HepG2 (cell line): ENCODE measurements around the gene LHX1. TPM values are rescaled to one million over a fixed set of nuclear protein-coding genes. Genes with fewer than 3 reads are reported as not detected.
A peak's percentile ranks its signal among the peaks of the same experiment; 100 is the strongest.

Experiments used
- ARID2 ChIP-seq: sonication (generic); formaldehyde crosslinking; IDR thresholded peaks from 2 replicates; pipeline ENCODE4 v1.8.1; 2022; ENCODE audit warnings: mild to moderate bottlenecking, missing genetic modification reagents, borderline replicate concordance
- BORCS8-MEF2B ChIP-seq: sonication (generic); formaldehyde crosslinking; IDR thresholded peaks from 2 replicates; pipeline ENCODE4 v1.8.0; 2022; ENCODE audit warnings: mild to moderate bottlenecking, missing genetic modification reagents
- CC2D1A ChIP-seq: sonication (generic); formaldehyde crosslinking; IDR thresholded peaks from 2 replicates; pipeline ENCODE4 v1.8.1; 2023; ENCODE audit warnings: mild to moderate bottlenecking, missing genetic modification reagents
- HDAC2 ChIP-seq: sonication (generic); formaldehyde crosslinking; IDR thresholded peaks from 2 replicates; pipeline ENCODE4 v1.4.0; 2020; ENCODE audit warnings: missing genetic modification reagents
- HOXA7 ChIP-seq: sonication (generic); formaldehyde crosslinking; IDR thresholded peaks from 2 replicates; pipeline ENCODE4 v1.8.1; 2022; ENCODE audit warnings: mild to moderate bottlenecking, missing genetic modification reagents, moderate library complexity
- KAT2B ChIP-seq: fragments of 150-350 bp; IDR thresholded peaks from 2 replicates; pipeline ENCODE4 v1.6.1; 2014; ENCODE audit warnings: low read depth, low read length, borderline replicate concordance
- MTF1 ChIP-seq: sonication (generic); formaldehyde crosslinking; IDR thresholded peaks from 2 replicates; pipeline ENCODE4 v1.5.0; 2020; ENCODE audit warnings: missing genetic modification reagents
- NKX3-1 ChIP-seq: sonication (generic); formaldehyde crosslinking; IDR thresholded peaks from 2 replicates; pipeline ENCODE4 v1.5.0; 2020; ENCODE audit warnings: missing genetic modification reagents
- U2AF1 ChIP-seq: fragments of 200-400 bp; formaldehyde crosslinking; optimal IDR thresholded peaks from 2 replicates; pipeline ENCODE3; 2017; ENCODE audit warnings: mild to moderate bottlenecking, low read depth, low read length
- ZIK1 ChIP-seq: sonication (generic); formaldehyde crosslinking; IDR thresholded peaks from 2 replicates; pipeline ENCODE4 v1.5.0; 2020; ENCODE audit warnings: mild to moderate bottlenecking, low read depth, missing genetic modification reagents, borderline replicate concordance
- ZNF207 ChIP-seq: fragments of 450-650 bp; IDR thresholded peaks from 2 replicates; pipeline ENCODE4 v1.6.1; 2016; ENCODE audit warnings: antibody characterized with exemption, borderline replicate concordance
- ZNF256 ChIP-seq: sonication (generic); formaldehyde crosslinking; conservative IDR thresholded peaks from 2 replicates; pipeline ENCODE4 v1.4.0; 2020; ENCODE audit warnings: missing genetic modification reagents
- ZNF331 ChIP-seq: sonication (generic); formaldehyde crosslinking; IDR thresholded peaks from 2 replicates; pipeline ENCODE4 v1.4.0; 2020; ENCODE audit warnings: missing genetic modification reagents
- ZNF468 ChIP-seq: sonication (generic); formaldehyde crosslinking; IDR thresholded peaks from 2 replicates; pipeline ENCODE4 v1.8.0; 2022; ENCODE audit warnings: mild to moderate bottlenecking, moderate library complexity, missing genetic modification reagents
- ZNF564 ChIP-seq: sonication (generic); formaldehyde crosslinking; IDR thresholded peaks from 2 replicates; pipeline ENCODE4 v1.8.1; 2023; ENCODE audit warnings: mild to moderate bottlenecking, missing genetic modification reagents
- ZNF607 ChIP-seq: sonication (generic); formaldehyde crosslinking; IDR thresholded peaks from 2 replicates; pipeline ENCODE4 v1.5.1; 2020; ENCODE audit warnings: missing genetic modification reagents, mild to moderate bottlenecking, borderline replicate concordance
- ZNF737 ChIP-seq: sonication (generic); formaldehyde crosslinking; IDR thresholded peaks from 2 replicates; pipeline ENCODE4 v1.5.0; 2020; ENCODE audit warnings: missing genetic modification reagents, mild to moderate bottlenecking, borderline replicate concordance
- ZNF747 ChIP-seq: sonication (generic); formaldehyde crosslinking; IDR thresholded peaks from 2 replicates; pipeline ENCODE4 v1.8.1; 2023; ENCODE audit warnings: missing genetic modification reagents, mild to moderate bottlenecking, borderline replicate concordance
- ZNF790 ChIP-seq: sonication (generic); formaldehyde crosslinking; IDR thresholded peaks from 2 replicates; pipeline ENCODE4 v1.8.0; 2022; ENCODE audit warnings: missing genetic modification reagents, mild to moderate bottlenecking, borderline replicate concordance
- ZNF850 ChIP-seq: sonication (generic); formaldehyde crosslinking; conservative IDR thresholded peaks from 2 replicates; pipeline ENCODE4 v1.9.0; 2021; ENCODE audit warnings: mild to moderate bottlenecking, missing genetic modification reagents
- polyA plus RNA-seq, 8 experiments: library from polyadenylated mRNA; depleted of rRNA in 3 of 8; stranded (reverse) in 7 of 8; unstranded in 1 of 8; fragments of >200 nt; fragmentation: Illumina TruSeq in 4 of 8; extraction: Trizol in 4 of 8; gene quantifications; 2 replicates each; pipeline versions ENCODE4 v1.2.1 to v1.2.3, GENCODE V29; 2011 to 2016; ENCODE audit warnings: low read depth in 4 of 8, missing spikeins in 1 of 8, mixed read lengths in 1 of 8; ENCODE audit not compliant: insufficient read depth in 1 of 8
- total RNA-seq, 5 experiments: library from RNA; depleted of rRNA; stranded (reverse); fragments of >200 nt; fragmentation: Illumina TruSeq; extraction: Trizol; gene quantifications; 2 replicates each; pipeline ENCODE4 v1.2.3, GENCODE V29; 2016; ENCODE audit warnings: low read depth in 1 of 5
- TF ChIP-seq, protein P1 (sequence below): sonication (generic); formaldehyde crosslinking; IDR thresholded peaks from 2 replicates; pipeline ENCODE4 v1.5.1; 2020; ENCODE audit warnings: mild to moderate bottlenecking, moderate library complexity, missing genetic modification reagents
- TF ChIP-seq, protein P2 (sequence below): sonication (generic); formaldehyde crosslinking; IDR thresholded peaks from 2 replicates; pipeline ENCODE4 v1.5.1; 2020; ENCODE audit warnings: missing genetic modification reagents, mild to moderate bottlenecking, borderline replicate concordance
- TF ChIP-seq, protein P3 (sequence below): sonication (generic); formaldehyde crosslinking; IDR thresholded peaks from 2 replicates; pipeline ENCODE4 v1.5.0; 2020; ENCODE audit warnings: missing genetic modification reagents
- TF ChIP-seq, protein P4 (sequence below): sonication (generic); formaldehyde crosslinking; IDR thresholded peaks from 2 replicates; pipeline ENCODE4 v1.9.0; 2022; ENCODE audit warnings: low read depth, missing genetic modification reagents

LHX1 gene
- total and polyA plus RNA-seq, 2 of the 13 experiments (the other 11 are each of a cell fraction or from before 2014, with no cell fraction given): not detected

DNA sequence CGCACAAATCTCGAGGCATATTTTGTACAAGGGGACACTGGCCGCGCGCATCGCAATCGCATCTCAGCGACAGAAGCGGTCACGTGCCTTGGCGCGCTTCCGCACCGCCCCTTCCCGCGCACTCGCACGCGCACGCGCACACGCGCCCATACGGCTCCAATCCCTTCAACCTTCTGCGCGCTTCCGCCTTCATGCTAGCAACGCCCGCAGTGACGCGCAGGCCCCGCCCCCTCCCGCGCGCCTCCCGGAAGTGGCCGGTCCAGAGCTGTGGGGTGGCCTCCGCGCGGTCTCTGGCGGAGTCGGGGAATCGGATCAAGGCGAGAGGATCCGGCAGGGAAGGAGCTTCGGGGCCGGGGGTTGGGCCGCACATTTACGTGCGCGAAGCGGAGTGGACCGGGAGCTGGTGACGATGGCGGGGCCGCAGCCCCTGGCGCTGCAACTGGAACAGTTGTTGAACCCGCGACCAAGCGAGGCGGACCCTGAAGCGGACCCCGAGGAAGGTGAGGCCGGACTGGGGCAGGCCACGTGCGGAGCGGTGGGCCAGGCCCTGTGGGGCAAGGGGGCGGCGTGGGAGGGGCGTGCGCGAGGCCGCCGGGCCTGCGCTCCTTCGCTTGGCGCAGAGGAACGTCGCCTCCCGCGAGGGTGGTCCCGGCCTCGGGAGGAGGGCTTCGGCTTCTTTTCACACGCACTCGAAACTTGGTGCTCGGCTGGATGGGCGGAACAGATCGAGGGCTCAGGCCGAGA lies 11.6 kb downstream of the LHX1 start, which contains the start of gene AATF (continued):
- TF ChIP-seq BORCS8-MEF2B (CRISPR knock-in tag) (peak; percentile 99), ARID2 (CRISPR knock-in tag) (peak; percentile 98), ZNF790 (peak; percentile 99), MTF1 (CRISPR knock-in tag) (peak; percentile 91), U2AF1 (peak; percentile 2), ZNF607 (peak; percentile 99), ZNF468 (CRISPR knock-in tag) (peak; percentile 24; the same call in 1 of the 2 replicates), ZNF207 (no peak), ZNF331 (CRISPR knock-in tag) (peak; percentile 94), CC2D1A (no peak), NKX3-1 (CRISPR knock-in tag) (peak; percentile 96), HOXA7 (CRISPR knock-in tag) (0 out of 2 replicates have a peak, but pooled peaks have one; percentile 83), ZNF850 (peak; percentile 87; the same call in 1 of the 2 replicates), ZIK1 (CRISPR knock-in tag) (peak; percentile 100), HDAC2 (CRISPR knock-in tag) (peak; percentile 90), ZNF747 (CRISPR knock-in tag) (peak; percentile 98), ZNF564 (CRISPR knock-in tag) (peak; percentile 99), ZNF256 (peak; percentile 95; the same call in 1 of the 2 replicates), ZNF737 (CRISPR knock-in tag) (peak; percentile 98), KAT2B (no peak)
- TF ChIP-seq, protein P1, sequence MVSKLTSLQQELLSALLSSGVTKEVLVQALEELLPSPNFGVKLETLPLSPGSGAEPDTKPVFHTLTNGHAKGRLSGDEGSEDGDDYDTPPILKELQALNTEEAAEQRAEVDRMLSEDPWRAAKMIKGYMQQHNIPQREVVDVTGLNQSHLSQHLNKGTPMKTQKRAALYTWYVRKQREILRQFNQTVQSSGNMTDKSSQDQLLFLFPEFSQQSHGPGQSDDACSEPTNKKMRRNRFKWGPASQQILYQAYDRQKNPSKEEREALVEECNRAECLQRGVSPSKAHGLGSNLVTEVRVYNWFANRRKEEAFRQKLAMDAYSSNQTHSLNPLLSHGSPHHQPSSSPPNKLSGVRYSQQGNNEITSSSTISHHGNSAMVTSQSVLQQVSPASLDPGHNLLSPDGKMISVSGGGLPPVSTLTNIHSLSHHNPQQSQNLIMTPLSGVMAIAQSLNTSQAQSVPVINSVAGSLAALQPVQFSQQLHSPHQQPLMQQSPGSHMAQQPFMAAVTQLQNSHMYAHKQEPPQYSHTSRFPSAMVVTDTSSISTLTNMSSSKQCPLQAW (CRISPR knock-in tag): peak; percentile 90; the same call in 1 of the 2 replicates
- TF ChIP-seq, protein P2, sequence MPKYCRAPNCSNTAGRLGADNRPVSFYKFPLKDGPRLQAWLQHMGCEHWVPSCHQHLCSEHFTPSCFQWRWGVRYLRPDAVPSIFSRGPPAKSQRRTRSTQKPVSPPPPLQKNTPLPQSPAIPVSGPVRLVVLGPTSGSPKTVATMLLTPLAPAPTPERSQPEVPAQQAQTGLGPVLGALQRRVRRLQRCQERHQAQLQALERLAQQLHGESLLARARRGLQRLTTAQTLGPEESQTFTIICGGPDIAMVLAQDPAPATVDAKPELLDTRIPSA (CRISPR knock-in tag): peak; percentile 96
- TF ChIP-seq, protein P3, sequence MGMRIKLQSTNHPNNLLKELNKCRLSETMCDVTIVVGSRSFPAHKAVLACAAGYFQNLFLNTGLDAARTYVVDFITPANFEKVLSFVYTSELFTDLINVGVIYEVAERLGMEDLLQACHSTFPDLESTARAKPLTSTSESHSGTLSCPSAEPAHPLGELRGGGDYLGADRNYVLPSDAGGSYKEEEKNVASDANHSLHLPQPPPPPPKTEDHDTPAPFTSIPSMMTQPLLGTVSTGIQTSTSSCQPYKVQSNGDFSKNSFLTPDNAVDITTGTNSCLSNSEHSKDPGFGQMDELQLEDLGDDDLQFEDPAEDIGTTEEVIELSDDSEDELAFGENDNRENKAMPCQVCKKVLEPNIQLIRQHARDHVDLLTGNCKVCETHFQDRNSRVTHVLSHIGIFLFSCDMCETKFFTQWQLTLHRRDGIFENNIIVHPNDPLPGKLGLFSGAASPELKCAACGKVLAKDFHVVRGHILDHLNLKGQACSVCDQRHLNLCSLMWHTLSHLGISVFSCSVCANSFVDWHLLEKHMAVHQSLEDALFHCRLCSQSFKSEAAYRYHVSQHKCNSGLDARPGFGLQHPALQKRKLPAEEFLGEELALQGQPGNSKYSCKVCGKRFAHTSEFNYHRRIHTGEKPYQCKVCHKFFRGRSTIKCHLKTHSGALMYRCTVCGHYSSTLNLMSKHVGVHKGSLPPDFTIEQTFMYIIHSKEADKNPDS (CRISPR knock-in tag): peak; percentile 70; the same call in 1 of the 2 replicates
- TF ChIP-seq, protein P4, sequence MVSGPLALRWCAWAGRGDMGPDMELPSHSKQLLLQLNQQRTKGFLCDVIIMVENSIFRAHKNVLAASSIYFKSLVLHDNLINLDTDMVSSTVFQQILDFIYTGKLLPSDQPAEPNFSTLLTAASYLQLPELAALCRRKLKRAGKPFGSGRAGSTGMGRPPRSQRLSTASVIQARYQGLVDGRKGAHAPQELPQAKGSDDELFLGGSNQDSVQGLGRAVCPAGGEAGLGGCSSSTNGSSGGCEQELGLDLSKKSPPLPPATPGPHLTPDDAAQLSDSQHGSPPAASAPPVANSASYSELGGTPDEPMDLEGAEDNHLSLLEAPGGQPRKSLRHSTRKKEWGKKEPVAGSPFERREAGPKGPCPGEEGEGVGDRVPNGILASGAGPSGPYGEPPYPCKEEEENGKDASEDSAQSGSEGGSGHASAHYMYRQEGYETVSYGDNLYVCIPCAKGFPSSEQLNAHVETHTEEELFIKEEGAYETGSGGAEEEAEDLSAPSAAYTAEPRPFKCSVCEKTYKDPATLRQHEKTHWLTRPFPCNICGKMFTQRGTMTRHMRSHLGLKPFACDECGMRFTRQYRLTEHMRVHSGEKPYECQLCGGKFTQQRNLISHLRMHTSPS (CRISPR knock-in tag): peak; percentile 84
